ENCODE data around the gene LRP1B.

- TF ChIP-seq CTCF (IDR thresholded peaks at IDR 0.05) (no peak), POLR2A (IDR thresholded peaks at IDR 0.05) (no peak)
Observed at GRCh38 chr2:141118836-141119235, 1012.0 kb downstream of the LRP1B start.

Measured in right lobe of liver (tissue), 4 donors.